ENCODE results near the gene RNU6-1. TPM values are rescaled to one million over a fixed set of nuclear protein-coding genes. Genes with fewer than 3 reads are reported as not detected.

RNU6-1 gene
- total and polyA plus RNA-seq, 2 donors from 2014 or later = not detected

GRCh38 chr15:67828969-67829646, 10.7 kb downstream of the RNU6-1 start:
- FAIRE-seq = no peak
- Histone ChIP-seq H3K9me3 (ENCODE audit: control insufficient read depth in 2 of 3, insufficient read depth in 1 of 3, low read length in 3 of 3) (no peaks in the 10 kb centered on the region), H3K36me3 (ENCODE audit: control insufficient read depth in 2 of 3, insufficient read depth in 3 of 3, low read length in 3 of 3) (no peaks in the 10 kb centered on the region), H3K27ac (ENCODE audit: low read depth in 2 of 2, low read length in 2 of 2) (no peak overlapping the region), H3K9ac (ENCODE audit: low read length in 3 of 3) (no peak overlapping the region), H3K27me3 (ENCODE audit: control insufficient read depth, insufficient read depth, low read length) (peaks cover 58% of the 10 kb centered on the region), H3K4me3 (ENCODE audit: low read length in 3 of 3) (no peak overlapping the region), H3K4me1 (ENCODE audit: control insufficient read depth in 2 of 3, insufficient read depth in 2 of 3, low read depth in 1 of 3, low read length in 3 of 3) (peaks cover 0 to 17% (median 11%) of the 10 kb centered on the region in 3 donors)
- intact Hi-C loops (cut with DNase I) = no loop called here
- no peak for TF ChIP-seq CTCF (IDR thresholded peaks at IDR 0.05; ENCODE audit: borderline replicate concordance, extremely low read depth, insufficient read depth)
- peak in 2 of 5 donors; percentile 35 to 59 for DNase-seq

- no peak for TF ChIP-seq CTCF (IDR thresholded peaks at IDR 0.05; ENCODE audit: borderline replicate concordance, extremely low read depth, insufficient read depth)
- Histone ChIP-seq H3K27ac (ENCODE audit: low read depth in 2 of 2, low read length in 2 of 2) (no peak overlapping the region), H3K4me3 (ENCODE audit: low read length in 3 of 3) (peak overlapping the region in 1 of 3 donors; percentile 17), H3K4me1 (ENCODE audit: control insufficient read depth in 2 of 3, insufficient read depth in 2 of 3, low read depth in 1 of 3, low read length in 3 of 3) (peaks cover 0 to 14% (median 4%) of the 10 kb centered on the region in 3 donors), H3K9me3 (ENCODE audit: control insufficient read depth in 2 of 3, insufficient read depth in 1 of 3, low read length in 3 of 3) (no peaks in the 10 kb centered on the region), H3K27me3 (ENCODE audit: control insufficient read depth, insufficient read depth, low read length) (peaks cover 59% of the 10 kb centered on the region), H3K36me3 (ENCODE audit: control insufficient read depth in 2 of 3, insufficient read depth in 3 of 3, low read length in 3 of 3) (no peaks in the 10 kb centered on the region), H3K9ac (ENCODE audit: low read length in 3 of 3) (no peak overlapping the region)
- FAIRE-seq (no peak), DNase-seq (peak in 3 of 5 donors; percentile 30 to 43 (median 40))
- intact Hi-C loops (cut with DNase I) = no loop called here
Observed at GRCh38 chr15:67828278-67828968, 11.4 kb downstream of the RNU6-1 start.

GRCh38 chr15:67827562-67828277, 12.1 kb downstream of the RNU6-1 start:
- H3K4me3 ChIP-seq (ENCODE audit: low read length in 3 of 3) = no peak overlapping the region
- H3K9me3 ChIP-seq (ENCODE audit: control insufficient read depth in 2 of 3, insufficient read depth in 1 of 3, low read length in 3 of 3) = no peaks in the 10 kb centered on the region
- H3K27me3 ChIP-seq (ENCODE audit: control insufficient read depth, insufficient read depth, low read length) = peaks cover 54% of the 10 kb centered on the region
- DNase-seq (peak in 2 of 5 donors; percentile 47 to 62), FAIRE-seq (no peak)
- no peaks in the 10 kb centered on the region for H3K36me3 ChIP-seq (ENCODE audit: control insufficient read depth in 2 of 3, insufficient read depth in 3 of 3, low read length in 3 of 3)
- H3K9ac ChIP-seq (ENCODE audit: low read length in 3 of 3) = no peak overlapping the region
- H3K27ac ChIP-seq (ENCODE audit: low read depth in 2 of 2, low read length in 2 of 2) = no peak overlapping the region
- TF ChIP-seq CTCF (IDR thresholded peaks at IDR 0.05; ENCODE audit: borderline replicate concordance, extremely low read depth, insufficient read depth) = no peak
- H3K4me1 ChIP-seq (ENCODE audit: control insufficient read depth in 2 of 3, insufficient read depth in 2 of 3, low read depth in 1 of 3, low read length in 3 of 3) = peaks cover 0 to 9% (median 0%) of the 10 kb centered on the region in 3 donors
- intact Hi-C loops (cut with DNase I) = no loop called here
